Stomach (tissue), 4 donors: ENCODE data around the gene KLHL21.

ENCODE experiments used
- EP300 ChIP-seq: sonication (generic); formaldehyde crosslinking; IDR thresholded peaks from one replicate; pipeline ENCODE4 v1.6.1; 2017; ENCODE audit warnings: antibody characterized with exemption
- POLR2A ChIP-seq, 4 donors: fragments of 450-650 bp; IDR thresholded peaks; one replicate each; pipeline ENCODE4 v1.6.1; 2016; ENCODE audit warnings: antibody characterized with exemption in 4 of 4, control low read depth in 2 of 4, mild to moderate bottlenecking in 1 of 4, moderate library complexity in 1 of 4
- POLR2AphosphoS5 ChIP-seq, 3 donors: sonication (generic); formaldehyde crosslinking; IDR thresholded peaks; one replicate each; pipeline ENCODE4 v1.6.1; 2016; ENCODE audit warnings: antibody characterized with exemption in 3 of 3
- TF ChIP-seq, protein P1 (sequence below), 7 experiments: fragments of 450-650 bp in 4 of 7; fragments of 200-600 bp in 3 of 7; sonication (generic) in 3 of 7; IDR thresholded peaks; one replicate each; pipeline ENCODE4 v1.5.1; 2016 to 2019; ENCODE audit warnings: antibody characterized with exemption in 7 of 7, control low read depth in 2 of 7, mild to moderate bottlenecking in 1 of 7

DNA sequence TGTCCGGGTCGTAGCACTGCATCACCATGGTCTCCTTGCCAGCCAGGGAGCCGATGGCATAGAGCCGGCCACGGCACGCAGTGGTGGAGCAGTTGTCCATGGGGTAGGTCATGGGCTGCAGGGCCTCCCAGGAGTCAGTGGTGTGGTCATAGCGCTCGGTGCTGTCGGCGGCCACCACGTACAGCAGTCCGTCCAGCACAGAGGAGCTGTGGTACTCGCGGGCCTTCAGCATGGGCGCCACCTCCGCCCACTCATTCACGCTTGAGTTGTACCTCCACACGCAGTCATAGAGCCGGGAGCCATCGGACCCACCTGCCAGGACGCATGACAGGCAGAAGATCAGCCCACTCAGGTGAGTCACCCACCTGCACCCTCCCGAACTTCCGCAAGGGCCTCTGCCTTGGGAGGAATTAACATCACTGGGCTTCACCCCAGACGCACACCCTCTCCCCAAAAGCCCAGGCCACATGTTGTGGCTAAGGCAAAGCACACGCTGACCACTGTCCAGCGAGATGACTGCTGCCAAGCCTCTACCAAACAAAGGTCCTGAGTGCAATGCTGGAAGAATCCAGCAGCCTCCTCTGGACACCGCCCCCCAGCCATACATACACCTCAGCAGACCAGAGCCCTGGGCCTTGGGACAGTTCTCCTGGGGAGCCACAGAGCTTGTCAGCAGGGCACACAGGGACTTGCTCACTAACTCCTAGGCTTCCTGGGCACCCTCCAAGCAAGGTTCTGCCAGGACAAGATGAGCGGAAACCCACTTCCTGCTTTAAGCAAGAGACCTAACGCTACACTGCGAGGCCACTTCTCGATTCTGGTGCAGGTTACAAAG, 3.3 kb downstream of the KLHL21 start:
- TF ChIP-seq, protein P1, sequence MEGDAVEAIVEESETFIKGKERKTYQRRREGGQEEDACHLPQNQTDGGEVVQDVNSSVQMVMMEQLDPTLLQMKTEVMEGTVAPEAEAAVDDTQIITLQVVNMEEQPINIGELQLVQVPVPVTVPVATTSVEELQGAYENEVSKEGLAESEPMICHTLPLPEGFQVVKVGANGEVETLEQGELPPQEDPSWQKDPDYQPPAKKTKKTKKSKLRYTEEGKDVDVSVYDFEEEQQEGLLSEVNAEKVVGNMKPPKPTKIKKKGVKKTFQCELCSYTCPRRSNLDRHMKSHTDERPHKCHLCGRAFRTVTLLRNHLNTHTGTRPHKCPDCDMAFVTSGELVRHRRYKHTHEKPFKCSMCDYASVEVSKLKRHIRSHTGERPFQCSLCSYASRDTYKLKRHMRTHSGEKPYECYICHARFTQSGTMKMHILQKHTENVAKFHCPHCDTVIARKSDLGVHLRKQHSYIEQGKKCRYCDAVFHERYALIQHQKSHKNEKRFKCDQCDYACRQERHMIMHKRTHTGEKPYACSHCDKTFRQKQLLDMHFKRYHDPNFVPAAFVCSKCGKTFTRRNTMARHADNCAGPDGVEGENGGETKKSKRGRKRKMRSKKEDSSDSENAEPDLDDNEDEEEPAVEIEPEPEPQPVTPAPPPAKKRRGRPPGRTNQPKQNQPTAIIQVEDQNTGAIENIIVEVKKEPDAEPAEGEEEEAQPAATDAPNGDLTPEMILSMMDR (IDR thresholded peaks at IDR 0.05), result no peak
- TF ChIP-seq POLR2A (IDR thresholded peaks at IDR 0.05) (no peak), EP300 (no peak), POLR2AphosphoS5 (IDR thresholded peaks at IDR 0.05) (no peak)
